ENCODE results near the gene ALLC.
"Not testable (repeated sequence)": the region's sequence is repeated elsewhere in the genome, so short reads cannot be mapped to it uniquely, and the experiment has no call there.

The ALLC gene

GRCh38 chr2:3624059-3624794, 33.8 kb upstream of the ALLC start:
- no peak overlapping the region for H3K4me3 ChIP-seq (ENCODE audit: low read depth, low read length)
- no peak for DNase-seq (ENCODE audit: low read depth)

DNA sequence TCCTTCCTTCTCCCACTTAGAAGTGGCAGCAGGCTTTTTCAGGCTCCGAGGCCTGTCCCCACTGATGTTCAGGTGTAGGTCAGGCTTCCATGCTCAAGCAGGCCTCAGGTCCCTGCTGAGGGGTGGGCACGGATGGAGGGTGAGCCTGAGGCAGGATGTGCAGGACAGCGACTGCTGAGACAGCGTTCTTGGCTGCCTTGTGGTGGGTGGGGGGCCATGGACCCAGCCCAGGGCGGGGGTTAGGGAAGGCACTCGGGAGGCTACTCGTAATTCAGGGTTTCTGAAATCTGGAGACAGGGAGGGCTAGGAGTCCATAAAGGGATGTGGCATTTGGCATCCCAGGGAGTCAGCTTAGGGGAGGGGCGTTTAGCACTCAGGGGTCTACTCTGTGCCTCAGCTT, 32.8 kb upstream of the ALLC start:
- H3K4me3 ChIP-seq (ENCODE audit: low read depth, low read length): no peak overlapping the region
- DNase-seq (ENCODE audit: low read depth): no peak

GRCh38 chr2:3626118-3626811, 31.7 kb upstream of the ALLC start:
- DNase-seq (ENCODE audit: low read depth): no peak
- no peak overlapping the region for H3K4me3 ChIP-seq (ENCODE audit: low read depth, low read length)

DNA sequence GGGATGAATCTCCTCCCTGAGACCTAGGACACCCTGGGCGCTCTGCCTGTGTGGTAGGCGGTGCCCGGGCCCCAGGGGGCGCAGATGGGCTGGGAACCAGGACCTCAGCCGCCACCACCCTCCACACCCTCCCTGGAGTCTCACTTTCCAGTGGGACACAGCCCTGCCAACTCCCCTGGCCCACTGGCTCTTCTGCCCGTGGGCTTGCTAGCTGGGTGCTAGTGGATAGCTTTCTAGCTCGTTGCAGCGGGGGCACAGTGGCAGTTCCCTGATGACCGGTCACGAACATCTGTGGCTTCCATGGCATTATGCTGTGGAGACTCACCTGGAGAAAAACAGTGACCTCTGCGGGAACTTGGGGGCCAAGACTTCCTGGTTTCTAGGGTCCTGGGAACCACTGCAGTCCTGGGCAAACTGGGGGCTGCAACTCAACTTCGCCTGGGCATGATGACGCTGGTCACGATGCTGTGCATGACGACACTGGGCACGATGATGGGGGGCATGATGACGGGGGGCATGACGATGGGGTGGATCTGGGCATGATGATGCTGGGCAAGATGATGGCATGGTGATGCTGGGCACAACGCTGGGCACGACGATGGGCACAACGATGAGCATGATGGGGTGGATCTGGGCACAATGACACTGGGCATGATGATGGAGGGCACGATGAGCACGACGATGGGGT, 31.0 kb upstream of the ALLC start:
- no peak for DNase-seq (ENCODE audit: low read depth)
- no peak overlapping the region for H3K4me3 ChIP-seq (ENCODE audit: low read depth, low read length)

- H3K4me3 ChIP-seq (ENCODE audit: low read depth, low read length): no peak overlapping the region
- DNase-seq (ENCODE audit: low read depth): no peak
Measured at GRCh38 chr2:3627500-3628100, 30.4 kb upstream of the ALLC start.

DNA sequence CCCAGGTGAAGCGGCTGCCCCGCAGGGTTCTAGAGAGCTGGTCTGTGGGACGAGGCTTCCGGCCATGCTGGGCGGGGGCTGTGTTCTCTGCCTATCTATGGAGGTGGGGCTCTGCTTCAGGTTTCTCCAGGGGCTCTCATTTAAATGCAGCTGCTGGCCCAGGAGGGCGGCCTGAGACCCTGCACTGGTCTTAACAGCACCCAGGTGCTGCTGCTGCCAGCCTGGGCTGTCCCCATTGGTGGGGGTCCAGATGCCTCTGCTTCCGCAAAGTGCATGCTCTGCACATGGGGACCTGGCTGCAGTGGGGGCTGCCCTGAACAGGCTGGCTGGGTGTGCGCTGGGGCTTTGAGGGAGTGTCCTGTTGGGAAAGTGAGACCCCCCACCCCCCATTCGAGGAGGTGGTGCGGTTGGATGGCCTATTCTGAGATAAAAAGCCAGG, 29.7 kb upstream of the ALLC start:
- H3K4me3 ChIP-seq (ENCODE audit: low read depth, low read length): no peak overlapping the region
- no peak for DNase-seq (ENCODE audit: low read depth)

GRCh38 chr2:3628800-3629199, 29.2 kb upstream of the ALLC start:
- H3K4me3 ChIP-seq (ENCODE audit: low read depth, low read length): no peak overlapping the region
- DNase-seq (ENCODE audit: low read depth): no peak

DNA sequence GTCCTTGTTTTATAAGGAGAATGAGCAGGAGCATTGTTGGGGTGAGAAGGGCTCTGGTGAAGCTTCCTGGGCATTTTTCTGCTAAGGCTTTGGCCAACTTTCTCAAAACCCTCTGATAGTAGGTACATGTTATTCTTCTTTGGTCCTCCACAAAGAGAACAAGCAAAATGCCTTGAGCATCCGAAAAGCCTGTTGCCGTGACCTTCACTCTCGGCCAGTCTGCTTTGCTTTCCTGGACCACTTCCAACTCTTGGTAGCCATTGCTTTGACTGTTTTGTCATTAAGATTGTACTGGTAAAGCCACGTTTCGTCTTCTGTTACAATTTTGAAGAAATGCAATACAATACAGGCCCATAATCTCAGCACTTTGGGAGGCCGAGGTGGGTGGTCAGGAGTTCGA, 27.4 kb upstream of the ALLC start:
- no peak overlapping the region for H3K4me3 ChIP-seq (ENCODE audit: low read depth, low read length)
- DNase-seq (ENCODE audit: low read depth): no peak

- H3K4me3 ChIP-seq (ENCODE audit: low read depth, low read length): no peak overlapping the region
- no peak for DNase-seq (ENCODE audit: low read depth)
Measured at GRCh38 chr2:3631161-3631850, 26.7 kb upstream of the ALLC start.

GRCh38 chr2:3631851-3632659, 25.9 kb upstream of the ALLC start:
- DNase-seq (ENCODE audit: low read depth): no peak
- no peak overlapping the region for H3K4me3 ChIP-seq (ENCODE audit: low read depth, low read length)

DNA sequence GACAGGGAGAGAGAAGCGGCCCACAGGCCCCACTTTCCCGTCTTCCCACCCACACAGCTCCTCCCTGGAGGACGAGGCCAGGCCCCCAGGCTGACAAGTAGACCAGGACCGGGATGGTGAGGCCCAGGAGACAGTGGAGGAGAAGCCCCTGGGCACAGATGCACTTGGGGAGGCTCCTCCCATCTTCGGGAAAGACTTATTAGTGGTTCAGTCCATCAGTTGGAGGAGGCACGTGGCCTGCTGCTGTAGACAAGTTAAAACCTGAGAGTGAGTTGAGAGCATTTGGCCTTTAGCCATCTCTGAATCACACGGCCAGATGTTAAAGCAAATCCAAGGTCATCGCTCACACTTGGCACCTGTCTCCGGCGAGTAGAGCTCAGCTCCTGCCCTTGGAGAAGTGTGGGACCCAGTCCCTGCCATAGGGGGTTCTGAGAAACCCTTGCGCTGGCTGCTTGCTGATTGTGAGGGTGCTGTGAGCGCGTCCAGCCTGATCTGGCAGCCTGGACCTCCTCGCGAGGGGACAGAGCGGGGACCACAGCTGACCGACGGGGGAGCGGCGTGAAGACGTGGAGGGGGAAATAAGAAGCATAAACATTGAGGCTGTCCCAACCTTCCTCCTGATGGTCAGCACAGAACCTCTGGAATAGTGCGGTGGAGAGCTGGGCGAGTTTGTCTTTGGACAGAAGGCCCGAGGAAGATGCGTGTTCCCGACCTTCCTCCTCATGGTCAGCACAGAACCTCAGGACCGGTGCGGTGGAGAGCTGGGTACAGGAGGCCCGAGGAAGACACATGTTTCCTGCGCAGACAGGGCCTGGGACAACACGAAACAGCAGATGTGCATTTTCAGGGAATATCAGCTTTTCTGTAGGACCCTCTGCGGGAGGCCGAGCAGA, 24.7 kb upstream of the ALLC start:
- no peak overlapping the region for H3K4me3 ChIP-seq (ENCODE audit: low read depth, low read length)
- DNase-seq (ENCODE audit: low read depth): no peak

DNA sequence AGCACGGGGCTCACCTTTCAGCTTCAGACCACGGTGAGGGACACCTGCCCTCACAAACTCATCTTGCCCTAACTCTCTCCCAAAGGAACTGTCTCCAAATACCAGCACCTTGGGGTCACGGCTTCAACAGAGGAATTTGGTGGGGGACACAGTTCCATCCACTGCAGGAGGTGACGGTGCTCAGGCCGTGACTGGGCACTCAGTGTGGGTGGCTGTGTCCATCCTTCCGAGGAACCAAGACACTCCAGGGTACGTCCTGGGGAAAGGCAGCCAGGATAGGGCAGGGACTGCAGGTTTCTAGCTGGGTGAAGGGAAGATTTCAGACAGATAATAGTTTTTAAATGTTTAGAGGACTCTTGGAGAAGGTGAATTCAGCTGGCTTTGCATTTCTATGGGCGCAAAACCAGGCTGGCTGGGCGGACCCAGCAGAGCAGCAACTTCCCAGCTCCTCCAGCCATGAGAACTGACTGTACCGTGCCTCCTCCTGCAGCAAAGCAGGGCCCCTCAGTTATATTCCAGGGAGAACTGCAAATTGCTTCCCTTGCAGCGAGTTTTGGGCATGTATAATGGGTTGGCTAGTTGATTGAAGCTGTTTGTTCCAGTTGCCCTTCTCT, 23.9 kb upstream of the ALLC start:
- DNase-seq (ENCODE audit: low read depth): no peak
- H3K4me3 ChIP-seq (ENCODE audit: low read depth, low read length): no peak overlapping the region

DNA sequence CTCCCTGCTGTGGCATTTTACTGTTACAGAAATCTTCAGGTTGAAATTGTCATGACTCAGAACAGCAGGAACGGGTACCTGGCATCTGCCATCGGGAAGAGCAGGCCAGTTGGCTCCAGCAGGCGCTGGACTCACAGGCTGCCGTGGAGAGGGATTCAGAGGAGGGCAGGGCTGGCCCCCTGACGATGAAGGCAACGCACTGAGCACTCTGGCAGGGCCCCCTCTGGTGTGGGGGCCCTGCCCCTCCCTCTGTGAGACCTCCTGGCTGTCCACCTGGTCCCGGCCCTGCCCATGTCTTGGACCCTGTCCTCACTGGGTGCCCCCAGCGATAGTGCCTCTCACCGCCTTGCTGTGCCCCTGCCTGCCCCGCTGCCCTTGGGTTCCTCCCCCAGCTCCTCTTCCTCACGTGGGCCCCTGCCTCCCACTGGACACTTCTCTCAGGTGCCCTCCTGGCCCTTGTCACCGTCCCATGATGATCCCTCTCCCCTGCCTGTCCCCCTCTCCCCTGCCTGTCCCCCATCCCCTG, 23.3 kb upstream of the ALLC start:
- H3K4me3 ChIP-seq (ENCODE audit: low read depth, low read length): no peak overlapping the region
- DNase-seq (ENCODE audit: low read depth): no peak

DNA sequence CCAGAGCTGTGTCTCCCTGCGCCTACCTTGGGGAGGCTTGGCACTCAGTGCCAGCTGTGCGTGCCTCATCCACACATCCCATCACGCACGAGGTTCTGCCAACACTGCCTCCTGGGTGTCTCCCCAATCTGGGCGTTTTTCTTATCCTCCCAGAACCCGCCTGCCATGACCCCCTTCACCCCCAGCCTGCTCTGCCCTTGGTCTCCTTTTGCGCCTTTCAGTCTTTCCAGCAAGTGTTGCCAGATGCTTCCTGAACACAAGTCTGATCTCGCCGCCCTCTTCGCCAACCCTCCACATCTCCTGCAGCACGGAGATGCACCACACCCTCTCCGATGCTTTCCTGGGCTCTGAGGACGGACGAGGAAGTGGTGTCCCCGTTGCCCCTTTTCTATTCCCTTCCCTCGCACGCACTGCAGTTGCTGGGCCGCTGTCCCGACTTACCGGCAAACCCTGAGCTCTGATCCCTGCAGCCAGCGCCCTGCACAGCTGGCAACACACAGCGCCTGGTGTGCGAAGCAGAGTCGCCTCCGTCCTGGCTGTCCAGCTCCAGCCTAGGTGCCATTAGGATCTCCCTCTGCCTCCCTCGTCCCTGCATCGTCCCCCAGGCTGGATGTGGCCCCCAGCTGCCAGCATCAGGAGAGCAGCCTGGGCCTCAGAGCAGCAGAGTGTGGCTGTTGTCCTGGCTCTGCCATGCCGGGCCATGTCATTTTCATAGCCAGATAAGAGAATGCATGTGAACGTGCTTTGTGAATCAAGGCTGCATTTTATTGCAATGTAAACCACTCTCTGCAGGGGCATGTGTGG, 22.6 kb upstream of the ALLC start:
- no peak for DNase-seq (ENCODE audit: low read depth)
- H3K4me3 ChIP-seq (ENCODE audit: low read depth, low read length): no peak overlapping the region

- DNase-seq (ENCODE audit: low read depth); H3K4me3 ChIP-seq (ENCODE audit: low read depth, low read length): not testable (repeated sequence)
Measured at GRCh38 chr2:3635975-3636327, 22.0 kb upstream of the ALLC start.

GRCh38 chr2:3636586-3637310, 21.3 kb upstream of the ALLC start:
- no peak overlapping the region for H3K4me3 ChIP-seq (ENCODE audit: low read depth, low read length)
- DNase-seq (ENCODE audit: low read depth): no peak
